ENCODE measurements around the gene PPT1.

- TF ChIP-seq, protein P1, sequence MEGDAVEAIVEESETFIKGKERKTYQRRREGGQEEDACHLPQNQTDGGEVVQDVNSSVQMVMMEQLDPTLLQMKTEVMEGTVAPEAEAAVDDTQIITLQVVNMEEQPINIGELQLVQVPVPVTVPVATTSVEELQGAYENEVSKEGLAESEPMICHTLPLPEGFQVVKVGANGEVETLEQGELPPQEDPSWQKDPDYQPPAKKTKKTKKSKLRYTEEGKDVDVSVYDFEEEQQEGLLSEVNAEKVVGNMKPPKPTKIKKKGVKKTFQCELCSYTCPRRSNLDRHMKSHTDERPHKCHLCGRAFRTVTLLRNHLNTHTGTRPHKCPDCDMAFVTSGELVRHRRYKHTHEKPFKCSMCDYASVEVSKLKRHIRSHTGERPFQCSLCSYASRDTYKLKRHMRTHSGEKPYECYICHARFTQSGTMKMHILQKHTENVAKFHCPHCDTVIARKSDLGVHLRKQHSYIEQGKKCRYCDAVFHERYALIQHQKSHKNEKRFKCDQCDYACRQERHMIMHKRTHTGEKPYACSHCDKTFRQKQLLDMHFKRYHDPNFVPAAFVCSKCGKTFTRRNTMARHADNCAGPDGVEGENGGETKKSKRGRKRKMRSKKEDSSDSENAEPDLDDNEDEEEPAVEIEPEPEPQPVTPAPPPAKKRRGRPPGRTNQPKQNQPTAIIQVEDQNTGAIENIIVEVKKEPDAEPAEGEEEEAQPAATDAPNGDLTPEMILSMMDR (conservative IDR thresholded peaks at IDR 0.05): no peak
- no peak for TF ChIP-seq EZH2 (IDR thresholded peaks at IDR 0.05; ENCODE audit: low read depth)
Observed at GRCh38 chr1:40122855-40123254, 25.8 kb upstream of the PPT1 start.

All from PC-9 (cell line).